RWPE1 (cell line): ENCODE data around the gene EXOSC9.
A peak's percentile ranks its signal among the peaks of the same experiment; 100 is the strongest.

Experiments used
- CTCF ChIA-PET: fragments of 350-600 bp; sonication (Branson Sonifier 250); formaldehyde crosslinking; extraction: SDS; loops from one replicate; lab custom pipeline; 2021; lab: Yijun Ruan, JAX
- POLR2A ChIA-PET: fragments of 400-600 bp; formaldehyde crosslinking; extraction: SDS; loops from one replicate; lab custom pipeline; 2020; ENCODE audit warnings: antibody characterized with exemption; ENCODE audit not compliant: low non-redundant PET; lab: Yijun Ruan, JAX
- DNase-seq: peaks from one replicate; pipeline ENCODE4 v3.0.0; 2012; ENCODE audit warnings: low spot score
- H3K27ac ChIP-seq: fragments of 450-650 bp; 2 replicates; pipeline ENCODE4 v1.5.1; 2017
- CTCF ChIP-seq: fragments of 450-650 bp; conservative IDR thresholded peaks from 2 replicates; pipeline ENCODE4 v1.5.1; 2017; ENCODE audit warnings: low read depth, mild to moderate bottlenecking

Gene EXOSC9

GRCh38 chr4:121817701-121818100 lies 16.6 kb downstream of the EXOSC9 start:
- TF ChIP-seq CTCF = no peak
- ChIA-PET POLR2A (no interaction called here), CTCF (interaction anchor here (0.6 kb wide), 1 partner anchor 21 kb away, joined by 4 read pairs; no protein-coding TSS in a partner anchor)
- H3K27ac ChIP-seq = no peak overlapping the region
- no peak for DNase-seq

GRCh38 chr4:121818215-121818614 lies 17.1 kb downstream of the EXOSC9 start:
- TF ChIP-seq CTCF = no peak
- ChIA-PET CTCF (interaction anchor here (0.6 to 0.7 kb wide), 2 partner anchors 21 to 24 kb away, joined by 4 read pairs; no protein-coding TSS in a partner anchor), POLR2A (no interaction called here)
- no peak for DNase-seq
- H3K27ac ChIP-seq = no peak overlapping the region

GRCh38 chr4:121819216-121819965 lies 18.3 kb downstream of the EXOSC9 start:
- no peak for TF ChIP-seq CTCF
- 0 out of 2 replicates have a peak overlapping the region, but pooled peaks have one; percentile 40 for H3K27ac ChIP-seq
- ChIA-PET POLR2A (interaction anchor here (0.6 kb wide), 1 partner anchor 19 kb away, joined by 5 read pairs; no protein-coding TSS in a partner anchor), CTCF (no interaction called here)
- no peak for DNase-seq

- H3K27ac ChIP-seq = no peak overlapping the region
- DNase-seq = no peak
- ChIA-PET POLR2A (no interaction called here), CTCF (no interaction called here)
- TF ChIP-seq CTCF = no peak
Observed at GRCh38 chr4:121822047-121822446, 20.9 kb downstream of the EXOSC9 start.

GRCh38 chr4:121822796-121823504 lies 21.8 kb downstream of the EXOSC9 start:
- CTCF ChIA-PET = interaction anchor here (0.7 kb wide), 1 partner anchor 903 kb away, joined by 5 read pairs; no protein-coding TSS in a partner anchor
- DNase-seq = peak; percentile 11
- 0 out of 2 replicates have a peak, but pooled peaks have one; percentile 8 for TF ChIP-seq CTCF
- peak overlapping the region; percentile 90 for H3K27ac ChIP-seq
- POLR2A ChIA-PET = no interaction called here

- peak within 1 kb of the TSS; percentile 90 for H3K27ac ChIP-seq
- no peak for TF ChIP-seq CTCF
- peak; percentile 97 for DNase-seq
- POLR2A ChIA-PET = no interaction called here
- CTCF ChIA-PET = interaction anchor here (0.6 to 0.7 kb wide), 2 partner anchors 17 to 904 kb away, joined by 3 to 5 read pairs; no protein-coding TSS in a partner anchor
Observed at GRCh38 chr4:121823505-121824170, 22.5 kb downstream of the EXOSC9 start, which contains the start of gene CCNA2. Gene CCNA2 (minus strand): TSS chr4:121823883. CDS start chr4:121823628, 255 bp downstream.
